GM21737 (cell line): ENCODE measurements around the gene DPH6.
"Not testable (repeated sequence)": the region's sequence is repeated elsewhere in the genome, so short reads cannot be mapped to it uniquely, and the experiment has no call there.

Experiments used
- ATAC-seq: cut with Tn5 transposase; IDR thresholded peaks from one replicate; pipeline ENCODE4 v1.9.1; 2021; ENCODE audit warnings: mild to moderate bottlenecking, moderate library complexity; ENCODE audit not compliant: unreplicated experiment

DPH6 gene

GRCh38 chr15:35351059-35351458 lies 194.9 kb downstream of the DPH6 start:
- ATAC-seq, result no peak

GRCh38 chr15:35349916-35350315 lies 196.0 kb downstream of the DPH6 start:
- no peak for ATAC-seq

- ATAC-seq, result no peak
Observed at GRCh38 chr15:35330916-35331315, 215.0 kb downstream of the DPH6 start.

GRCh38 chr15:35330048-35330695 lies 215.8 kb downstream of the DPH6 start:
- ATAC-seq, result no peak

GRCh38 chr15:35329521-35329961 lies 216.4 kb downstream of the DPH6 start:
- no peak for ATAC-seq

GRCh38 chr15:35328836-35329235 lies 217.1 kb downstream of the DPH6 start:
- ATAC-seq, result not testable (repeated sequence)

- ATAC-seq, result no peak
Observed at GRCh38 chr15:35327789-35328188, 218.2 kb downstream of the DPH6 start.

- no peak for ATAC-seq
Observed at GRCh38 chr15:35325374-35325941, 220.5 kb downstream of the DPH6 start.

- ATAC-seq, result no peak
Observed at GRCh38 chr15:35323141-35323540, 222.8 kb downstream of the DPH6 start.

- no peak for ATAC-seq
Observed at GRCh38 chr15:35321926-35322325, 224.0 kb downstream of the DPH6 start.

- no peak for ATAC-seq
Observed at GRCh38 chr15:35320911-35321310, 225.1 kb downstream of the DPH6 start.
